HG03108 (cell line): ENCODE results near the gene STIM2.

Experiments used
- ATAC-seq: cut with Tn5 transposase; IDR thresholded peaks from one replicate; pipeline ENCODE4 v1.9.1; 2021; ENCODE audit warnings: moderate library complexity; ENCODE audit not compliant: unreplicated experiment

STIM2 gene

DNA sequence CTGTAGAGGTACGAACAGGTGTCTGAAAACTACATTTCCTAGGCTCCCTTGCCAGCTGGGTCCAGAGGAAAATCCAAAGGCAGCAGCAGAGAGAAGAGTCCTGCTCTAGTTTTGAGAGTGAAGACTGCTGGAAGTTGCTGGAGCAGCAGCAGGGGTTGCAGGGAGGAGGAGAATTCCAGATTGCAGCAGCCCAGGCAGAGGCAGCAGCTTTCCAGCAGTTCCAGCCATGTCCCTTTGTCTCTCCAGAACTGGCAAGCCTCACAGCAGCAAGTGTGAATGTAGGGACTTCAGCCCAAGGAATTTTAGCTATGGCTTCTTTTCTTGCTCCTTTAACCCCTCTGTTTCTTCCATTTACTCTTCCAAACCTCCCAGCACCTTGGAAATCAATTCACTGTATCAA lies 24.1 kb upstream of the STIM2 start:
- no peak for ATAC-seq

DNA sequence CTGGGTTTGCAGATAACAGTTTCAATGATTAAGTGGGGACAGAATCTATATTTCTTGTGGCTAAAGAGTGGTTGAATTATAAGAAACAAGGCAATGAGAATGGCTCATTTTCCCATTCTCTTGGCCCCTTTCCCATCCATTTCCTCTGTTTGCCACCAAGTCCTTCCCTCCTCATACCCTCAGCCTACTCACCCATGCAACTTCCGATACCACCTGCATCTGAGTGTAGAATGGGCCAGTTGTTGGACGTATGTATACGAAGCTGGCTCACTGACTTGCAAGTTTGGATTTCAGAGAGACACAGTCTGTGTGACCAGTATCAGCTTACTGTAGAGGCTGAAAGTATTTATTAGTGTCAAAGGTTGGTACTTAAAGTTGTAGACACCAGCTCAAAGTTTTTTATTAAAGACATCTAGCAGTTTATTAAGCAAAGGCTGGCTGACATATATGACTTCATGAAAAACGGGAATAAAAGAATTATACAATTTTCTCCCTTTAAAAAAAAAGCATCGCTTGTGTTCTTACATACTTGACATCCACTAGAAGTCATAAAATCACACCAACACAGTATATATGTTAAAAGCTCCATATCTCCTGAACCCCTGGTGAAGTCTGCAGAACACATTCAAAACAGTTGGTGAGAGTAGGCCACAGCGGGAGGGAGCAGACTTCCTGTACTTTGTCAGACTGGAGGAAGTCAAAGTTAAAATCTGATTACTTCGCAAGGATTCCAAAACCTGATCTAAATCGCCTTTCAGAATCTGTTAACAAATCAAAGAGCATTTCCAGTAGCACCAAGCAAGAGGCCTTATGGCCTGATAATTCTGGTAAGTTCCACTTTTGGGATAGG lies 22.4 kb upstream of the STIM2 start:
- ATAC-seq = no peak

DNA sequence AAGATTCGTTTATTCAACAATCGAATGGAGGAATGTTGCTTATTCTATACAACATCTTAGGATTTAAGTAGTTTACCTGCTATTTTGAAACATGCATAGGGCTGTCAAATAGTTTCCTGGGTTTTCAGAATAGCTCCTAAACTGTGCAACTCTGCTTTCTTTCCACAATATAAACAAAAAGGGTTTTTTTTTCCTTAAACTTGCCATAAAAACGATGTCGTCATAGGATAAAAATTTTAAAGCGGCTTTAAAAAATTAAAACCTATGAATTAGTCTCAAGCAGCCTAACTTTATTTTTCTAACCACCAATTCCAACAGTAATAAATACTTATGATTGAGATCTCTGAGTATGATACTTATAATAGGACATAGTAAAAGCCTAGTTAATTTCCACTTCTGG lies 21.6 kb upstream of the STIM2 start:
- no peak for ATAC-seq

DNA sequence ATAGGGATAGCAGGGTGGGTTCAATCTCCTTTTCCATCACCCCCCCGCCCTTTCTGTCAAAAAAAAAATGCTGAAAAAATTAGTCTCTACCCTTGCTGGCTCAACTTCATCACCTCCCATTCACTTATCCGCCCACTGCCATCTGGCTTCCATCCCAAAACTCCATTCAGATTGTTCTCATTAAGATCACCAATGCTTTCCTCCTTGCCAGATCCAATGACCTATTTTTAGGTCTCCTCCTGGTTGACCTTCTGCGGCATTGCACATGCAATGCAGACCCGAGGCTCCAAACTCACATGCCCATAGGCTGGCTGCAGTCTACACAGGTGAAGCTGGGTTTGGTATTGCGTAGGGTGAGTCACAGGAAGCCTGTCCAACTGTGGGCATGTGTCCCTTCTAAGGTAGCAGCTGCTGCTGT lies 21.1 kb upstream of the STIM2 start:
- no peak for ATAC-seq

DNA sequence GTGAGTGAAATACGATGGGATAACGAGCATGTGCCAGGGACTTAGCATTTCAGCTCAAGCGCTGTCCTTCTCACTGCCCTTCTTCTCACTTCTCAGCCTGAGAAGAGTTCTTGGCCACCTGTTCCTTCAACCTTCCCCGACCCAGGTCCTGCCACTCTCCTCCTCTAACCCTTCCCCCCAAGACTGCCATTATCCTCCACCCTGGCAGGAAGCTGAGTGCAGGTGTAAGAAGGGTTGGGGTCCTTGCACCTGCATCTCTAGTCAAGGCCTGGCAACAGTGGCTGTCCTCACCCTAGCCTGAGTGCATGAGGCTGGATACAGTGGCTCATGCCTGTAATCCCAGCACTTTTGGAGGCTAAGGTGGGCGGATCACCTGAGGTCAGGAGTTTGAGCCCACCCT lies 19.9 kb upstream of the STIM2 start:
- no peak for ATAC-seq

DNA sequence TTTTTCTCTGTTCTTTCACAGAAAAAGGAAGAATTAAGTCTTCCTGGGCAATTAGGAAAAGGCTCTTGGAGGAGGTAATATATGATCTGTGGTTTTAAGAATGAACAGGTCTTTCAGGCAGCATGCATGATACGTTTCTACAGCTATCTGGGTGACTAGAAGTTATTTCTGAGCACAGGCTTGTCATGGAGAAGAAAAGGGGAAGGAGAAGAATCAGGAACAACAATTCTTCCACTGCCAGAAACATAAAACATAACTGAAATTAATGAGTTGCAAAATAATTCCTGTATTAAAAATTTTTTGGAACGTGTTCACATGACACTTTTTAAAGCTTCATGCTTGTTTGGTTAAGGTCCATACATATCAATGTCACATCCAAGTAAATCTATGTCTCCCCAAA lies 17.7 kb upstream of the STIM2 start:
- no peak for ATAC-seq

DNA sequence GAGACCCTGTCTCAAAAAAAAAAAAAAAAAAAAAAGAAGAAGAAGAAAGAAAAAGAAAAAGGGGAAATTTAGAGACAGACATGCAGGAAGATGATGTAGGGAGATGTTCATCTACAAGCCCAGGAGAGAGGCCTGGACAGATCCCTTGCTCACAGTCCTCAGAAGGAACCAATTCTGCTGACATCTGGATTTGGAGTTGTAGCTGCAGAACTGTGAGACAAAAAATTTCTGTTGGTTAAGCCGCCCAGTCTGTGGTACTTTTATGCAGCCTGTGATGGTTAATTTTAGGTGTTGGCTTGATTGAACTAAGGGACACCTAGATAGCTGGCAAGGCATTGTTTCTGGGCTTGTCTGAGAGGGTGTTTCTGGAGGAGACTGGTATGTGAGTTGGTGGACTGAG lies 10.1 kb upstream of the STIM2 start:
- ATAC-seq = no peak

DNA sequence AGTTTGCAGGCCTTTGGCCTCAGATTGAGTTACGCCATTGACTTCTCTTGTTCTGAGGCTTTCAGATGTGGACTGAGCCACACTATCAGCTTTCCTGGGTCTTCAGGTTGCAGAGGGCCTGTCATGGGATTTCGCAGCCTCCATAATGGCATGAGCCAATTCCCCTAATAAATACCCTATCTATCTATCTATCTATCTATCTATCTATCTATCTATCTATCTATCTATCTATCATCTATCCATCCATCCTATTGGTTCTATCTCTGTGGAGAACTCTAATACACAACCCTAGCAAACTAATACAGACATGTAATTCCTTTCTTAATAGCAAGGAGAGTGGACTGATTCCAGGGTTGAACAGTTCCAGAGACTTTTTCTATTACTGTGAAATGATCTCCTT lies 9.5 kb upstream of the STIM2 start:
- no peak for ATAC-seq

DNA sequence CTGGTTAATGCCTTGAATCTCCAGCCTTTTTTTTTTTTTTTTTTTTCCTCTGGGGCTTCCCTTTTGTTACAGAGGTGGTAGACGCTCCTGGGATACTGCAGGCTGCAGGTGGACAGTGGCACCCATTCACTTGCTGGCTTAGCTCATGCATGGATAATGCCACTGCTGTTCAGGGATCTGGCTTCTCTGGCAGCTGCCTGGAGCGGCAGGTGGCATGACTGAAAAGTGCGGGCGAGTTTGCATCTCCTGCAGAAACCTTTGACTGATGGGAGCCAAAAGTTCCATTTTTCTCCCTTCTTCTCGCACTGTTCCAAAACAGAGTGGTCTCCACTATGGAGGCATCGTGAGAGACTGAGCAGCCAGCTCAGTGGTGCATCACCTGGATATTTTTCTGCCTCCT lies 5.9 kb upstream of the STIM2 start:
- no peak for ATAC-seq

DNA sequence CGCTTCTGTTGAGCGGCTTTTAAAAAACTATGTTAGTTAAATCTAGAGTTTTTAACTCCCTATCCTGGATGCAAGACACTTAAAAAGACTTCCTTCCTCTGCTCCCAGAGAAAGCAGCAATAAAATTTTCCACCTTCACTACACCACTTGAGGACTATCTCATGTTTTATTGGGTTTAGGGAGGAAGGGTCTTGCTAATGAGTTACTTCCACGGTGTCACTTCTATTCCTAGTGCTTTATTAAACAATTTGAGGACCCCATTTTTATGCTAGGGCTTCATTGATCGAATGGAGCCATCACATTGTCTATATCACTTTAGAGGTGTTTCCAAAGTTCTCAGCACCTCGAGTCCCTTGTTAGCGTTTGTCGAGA lies 3.7 kb upstream of the STIM2 start:
- no peak for ATAC-seq

DNA sequence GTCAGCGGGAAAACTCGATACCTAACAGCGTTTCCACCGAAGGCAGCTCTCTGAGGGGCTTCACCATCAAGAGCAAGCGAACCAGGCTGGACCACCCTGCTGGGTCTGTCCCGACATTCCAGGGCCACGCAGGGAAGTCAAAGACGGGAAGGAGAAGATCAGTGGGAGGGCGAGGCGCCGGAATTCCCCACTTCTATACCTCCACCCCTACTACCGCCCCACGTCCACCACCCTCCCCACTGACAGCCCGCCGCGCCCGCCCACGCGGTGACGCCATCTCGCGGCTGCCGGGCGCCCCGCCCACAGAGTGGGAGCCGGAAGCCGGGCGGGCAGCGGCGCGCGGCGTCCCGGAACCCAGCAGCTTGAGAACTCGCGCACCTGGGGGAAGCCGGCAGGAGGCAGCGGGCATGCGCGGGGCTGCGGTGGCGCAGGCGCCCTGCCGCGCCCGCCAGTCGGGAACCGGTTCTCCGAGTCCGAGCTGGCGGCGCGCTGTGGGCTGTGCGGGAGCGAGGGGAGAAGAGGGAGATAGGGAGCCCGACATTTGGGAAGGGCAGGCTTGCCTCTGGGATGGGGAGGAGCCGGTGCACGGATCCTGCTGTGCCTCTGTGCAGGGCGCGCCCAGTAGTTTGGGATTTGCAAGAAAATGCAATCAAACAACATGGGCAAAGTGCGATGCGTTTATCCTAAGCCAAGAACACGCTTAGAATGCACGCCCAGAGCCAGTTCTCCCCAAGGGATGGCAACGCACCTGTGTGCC lies 3.2 kb upstream of the STIM2 start:
- peak; percentile 51 for ATAC-seq

DNA sequence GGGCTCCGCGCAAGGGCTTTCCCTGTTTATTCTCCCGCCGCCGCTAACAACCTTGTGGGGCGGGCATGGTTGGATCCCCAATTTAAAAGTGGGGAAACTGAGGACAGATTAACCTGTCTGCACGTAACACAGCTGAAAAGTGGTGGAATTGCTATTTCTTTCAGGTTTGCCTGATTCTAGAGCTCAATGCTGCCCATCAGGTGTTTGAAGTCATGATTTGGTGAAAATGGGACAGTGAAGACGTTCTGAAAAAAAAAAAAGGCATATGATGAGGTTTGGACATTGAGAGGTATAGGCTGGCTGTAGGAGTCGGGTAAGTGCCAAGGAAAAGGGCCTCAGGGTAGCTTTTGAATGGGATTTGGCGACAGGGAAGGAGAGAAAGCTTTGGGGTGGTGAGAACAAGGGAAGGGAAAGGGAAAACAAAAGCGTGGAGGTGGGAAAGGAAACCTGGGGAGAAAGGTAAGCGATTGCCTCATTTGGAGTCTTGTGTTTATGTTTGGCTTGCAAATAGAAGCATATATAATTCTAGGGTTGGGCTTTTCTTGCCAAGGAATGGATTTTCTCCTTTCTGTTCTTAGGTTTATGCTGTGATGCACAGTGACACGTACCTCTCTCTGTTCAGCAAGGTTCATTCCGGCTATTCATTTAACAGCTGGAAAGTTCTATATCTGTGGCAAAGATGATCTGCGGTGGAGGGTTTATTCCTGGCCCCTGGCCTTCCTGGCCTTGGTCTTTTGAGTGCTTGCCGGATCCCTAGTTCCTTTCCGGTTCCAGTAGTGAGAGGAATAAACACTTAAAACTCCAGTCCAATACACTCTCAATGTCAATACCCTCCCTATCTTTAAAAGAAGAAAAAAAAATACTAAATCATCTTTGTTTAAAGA lies 2.4 kb upstream of the STIM2 start:
- ATAC-seq = no peak

DNA sequence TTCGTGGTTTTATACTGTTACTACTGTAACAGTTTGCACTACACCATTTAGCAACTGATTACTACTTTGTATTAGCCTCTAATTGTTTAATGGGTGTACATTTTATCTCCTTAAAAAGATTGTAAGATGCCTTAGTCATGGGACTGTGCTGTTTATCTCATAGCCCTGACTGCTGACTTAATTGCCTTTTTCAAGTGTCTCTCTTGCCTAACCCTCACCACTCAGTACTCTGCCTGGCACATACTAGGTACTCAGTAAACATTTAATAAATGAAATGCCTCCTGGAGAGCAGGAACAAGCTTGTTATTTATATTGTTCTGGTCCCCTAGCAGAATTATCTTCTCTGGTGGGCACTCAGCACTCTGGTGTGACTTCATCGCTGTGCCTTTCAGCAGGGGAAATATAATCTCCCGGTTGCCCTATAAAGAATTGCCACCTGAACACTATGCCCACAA lies 1.7 kb upstream of the STIM2 start:
- no peak for ATAC-seq

DNA sequence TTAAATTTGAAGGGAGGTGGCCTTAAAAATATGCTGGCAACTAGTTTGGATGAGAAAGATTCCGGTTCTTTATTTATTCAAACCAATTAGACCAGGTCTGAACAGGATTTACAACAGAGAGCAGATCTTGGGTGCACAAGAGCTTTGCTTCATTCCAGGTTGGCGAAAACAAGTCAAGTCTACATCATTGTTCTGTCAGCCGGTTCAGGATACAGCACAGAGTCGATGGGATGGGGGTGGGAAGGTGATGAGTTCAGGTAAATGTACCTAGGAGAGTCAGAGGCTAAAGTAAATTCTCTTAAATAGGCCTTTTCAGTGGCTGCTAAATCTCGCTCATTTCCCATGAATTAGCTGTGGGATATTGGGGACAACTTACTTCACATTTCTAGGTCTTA lies 882 bp upstream of the STIM2 start:
- no peak for ATAC-seq

DNA sequence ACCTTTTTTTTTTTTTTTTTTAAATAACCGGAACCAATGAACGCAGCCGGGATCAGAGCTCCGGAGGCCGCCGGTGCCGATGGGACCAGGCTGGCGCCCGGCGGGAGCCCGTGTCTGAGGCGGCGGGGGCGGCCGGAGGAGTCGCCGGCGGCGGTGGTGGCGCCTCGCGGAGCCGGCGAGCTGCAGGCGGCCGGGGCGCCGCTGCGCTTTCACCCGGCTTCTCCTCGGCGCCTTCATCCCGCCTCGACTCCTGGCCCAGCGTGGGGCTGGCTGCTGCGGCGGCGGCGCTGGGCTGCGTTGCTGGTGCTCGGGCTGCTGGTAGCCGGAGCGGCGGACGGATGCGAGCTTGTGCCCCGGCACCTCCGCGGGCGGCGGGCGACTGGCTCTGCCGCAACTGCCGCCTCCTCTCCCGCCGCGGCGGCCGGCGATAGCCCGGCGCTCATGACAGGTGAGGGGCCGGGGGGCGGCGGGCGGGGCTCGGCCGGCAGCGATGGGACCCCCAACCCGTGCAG lies 337 bp downstream of the STIM2 start:
- ATAC-seq = peak; percentile 19

DNA sequence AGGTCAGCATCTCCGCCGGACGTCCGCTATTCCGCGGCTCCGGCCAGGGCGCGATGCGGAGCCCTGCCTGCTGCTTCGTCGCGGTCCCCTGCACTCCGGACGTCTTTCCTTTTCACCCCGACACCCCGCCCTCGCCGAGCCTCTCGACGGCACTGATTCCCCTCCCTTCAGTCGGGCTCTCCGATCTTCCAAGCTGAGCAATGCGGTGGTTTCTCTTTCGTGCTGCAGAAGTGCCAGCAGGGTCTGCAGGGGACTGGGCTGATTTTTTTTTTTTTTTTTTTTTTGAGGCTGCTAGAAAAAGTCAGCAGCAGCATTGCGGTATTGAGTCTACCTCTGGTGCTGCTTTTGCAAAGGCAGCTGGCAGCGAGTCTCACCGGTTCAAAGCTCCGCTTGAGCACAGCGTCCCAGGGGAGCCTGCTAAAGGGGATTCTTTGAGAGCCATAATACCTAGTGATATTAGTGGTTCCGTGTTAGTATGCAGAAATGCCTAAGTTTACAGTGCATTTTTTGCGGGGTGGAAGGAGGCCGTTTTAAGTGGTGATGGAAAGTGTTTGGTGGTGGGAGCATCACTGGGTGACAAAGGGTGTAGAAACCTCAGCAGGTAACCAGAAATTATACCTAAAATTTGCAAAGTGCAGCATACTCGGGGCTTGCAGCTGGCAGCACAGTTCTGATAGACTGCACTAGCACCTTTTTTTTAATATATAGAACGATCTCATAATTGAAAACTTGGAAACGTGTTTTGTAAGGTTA lies 969 bp downstream of the STIM2 start:
- ATAC-seq = peak; percentile 32

DNA sequence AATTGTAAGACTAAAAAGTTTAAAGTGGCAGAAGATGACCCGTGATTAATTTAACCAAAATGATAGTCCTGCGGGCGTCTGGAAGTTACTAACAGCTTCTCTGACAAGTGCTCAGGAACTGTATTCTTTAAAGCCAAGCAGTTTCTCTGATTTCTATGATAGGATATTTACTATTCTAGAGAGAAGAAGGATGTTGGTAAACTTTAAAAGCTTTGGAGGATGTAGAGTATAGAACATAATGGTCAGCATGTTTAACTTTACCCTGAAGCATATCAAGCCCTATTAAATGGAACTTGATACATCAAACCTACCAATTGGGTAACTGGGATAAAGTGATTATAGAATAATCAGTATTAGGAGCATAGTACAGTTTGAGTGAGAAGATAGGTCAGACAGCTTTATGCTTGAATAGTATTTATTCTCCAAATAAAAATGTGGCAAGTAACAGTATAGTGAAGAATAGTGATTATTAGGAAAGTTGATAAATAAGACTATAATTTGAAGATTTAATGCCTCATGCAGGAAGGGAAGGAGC lies 1.8 kb downstream of the STIM2 start:
- no peak for ATAC-seq

DNA sequence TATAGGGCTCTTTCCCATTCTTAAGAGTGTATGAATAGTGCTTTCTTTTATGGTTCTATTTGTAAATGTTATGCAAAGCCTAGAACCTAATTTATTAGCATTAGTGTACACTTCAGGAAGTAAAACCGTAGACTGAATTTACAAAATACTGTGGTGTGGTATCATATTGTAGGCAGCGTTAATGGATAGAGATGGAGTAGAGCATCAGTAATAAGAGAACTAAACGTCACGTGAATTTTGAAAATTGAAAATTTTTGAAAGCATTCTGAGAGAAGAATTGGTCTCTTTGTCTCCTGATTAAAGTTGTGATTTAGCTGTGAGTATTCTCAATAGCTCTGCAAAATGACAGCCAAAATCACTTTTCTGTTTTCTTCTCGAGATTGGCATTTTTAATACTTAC lies 2.9 kb downstream of the STIM2 start:
- ATAC-seq = no peak

DNA sequence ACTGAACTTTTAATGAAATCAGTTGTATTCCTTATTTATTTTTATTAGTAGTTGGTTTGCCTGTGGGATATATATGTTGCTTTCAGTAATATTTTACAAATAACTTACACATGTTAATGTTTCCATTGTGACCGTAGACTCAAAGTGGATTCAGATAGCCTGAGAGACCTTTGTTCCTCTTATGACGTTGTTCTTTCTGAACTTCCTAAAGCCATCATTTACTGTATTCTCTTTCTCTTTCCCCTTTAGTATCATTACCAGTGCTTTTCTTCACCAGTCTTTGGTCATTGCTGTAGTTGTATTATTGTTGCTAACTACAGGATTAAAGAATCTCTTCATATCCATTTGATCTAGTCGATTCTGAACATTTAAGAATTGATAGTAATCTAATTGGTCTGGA lies 4.3 kb downstream of the STIM2 start:
- ATAC-seq = no peak

DNA sequence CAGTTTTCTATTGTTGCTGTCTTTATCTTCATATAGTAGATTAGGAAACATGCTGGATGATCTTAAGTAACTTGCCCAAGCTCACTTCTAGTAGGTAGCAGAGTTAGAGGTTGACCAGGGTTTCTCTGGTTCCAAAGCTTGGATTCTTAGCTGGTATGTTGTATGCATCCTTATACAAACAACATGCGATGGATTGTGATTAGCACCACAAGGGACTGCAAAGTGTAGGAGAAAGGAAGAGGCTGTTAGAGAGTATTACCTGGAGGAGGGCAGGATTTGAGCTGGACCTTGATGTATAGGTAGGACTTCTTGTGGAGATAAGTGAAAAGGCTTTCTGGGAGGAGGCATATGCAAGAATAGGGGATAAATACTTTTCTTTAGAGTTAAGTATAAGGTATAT lies 5.6 kb downstream of the STIM2 start:
- ATAC-seq = no peak
